Measurements from ENCODE around the gene DIDO1. TPM values are rescaled to one million over a fixed set of nuclear protein-coding genes. Genes with fewer than 3 reads are reported as not detected.
A peak's percentile ranks its signal among the peaks of the same experiment; 100 is the strongest.

Gene DIDO1
- total and polyA plus RNA-seq, 2 of the 13 experiments (the other 11 are each of a cell fraction or from before 2014, with no cell fraction given) = 75.0 to 75.1 TPM

GRCh38 chr20:62872184-62872847 is 54.0 kb downstream of the DIDO1 start (continued):
- TF ChIP-seq FOXP4 (CRISPR knock-in tag; IDR thresholded peaks at IDR 0.05) (peak; percentile 65), ZNF652 (CRISPR knock-in tag; IDR thresholded peaks at IDR 0.05; ENCODE audit: borderline replicate concordance, low read depth) (no peak), PHF5A (CRISPR knock-in tag; IDR thresholded peaks at IDR 0.05; ENCODE audit: low read depth, unreplicated experiment) (no peak), ERF (CRISPR knock-in tag; IDR thresholded peaks at IDR 0.05) (0 out of 2 replicates have a peak, but pooled peaks have one; percentile 26), ZBTB20 (CRISPR knock-in tag; IDR thresholded peaks at IDR 0.05; ENCODE audit: borderline replicate concordance, low read depth) (peak; percentile 33; the same call in 1 of the 2 replicates), TMF1 (CRISPR knock-in tag; IDR thresholded peaks at IDR 0.05; ENCODE audit: low read depth) (no peak), SALL1 (CRISPR knock-in tag; IDR thresholded peaks at IDR 0.05) (peak; percentile 56), NR2F6 (IDR thresholded peaks at IDR 0.05) (no peak), NR2F6 (CRISPR knock-in tag; IDR thresholded peaks at IDR 0.05) (peak; percentile 23; the same call in 1 of the 2 replicates), RARA (CRISPR knock-in tag; IDR thresholded peaks at IDR 0.05) (peak; percentile 26; the same call in 1 of the 2 replicates), ZNF343 (CRISPR knock-in tag; IDR thresholded peaks at IDR 0.05) (0 out of 2 replicates have a peak, but pooled peaks have one; percentile 43), TEAD3 (CRISPR knock-in tag; optimal IDR thresholded peaks at IDR 0.05; ENCODE audit: borderline replicate concordance) (peak; percentile 85), CTCF (CRISPR knock-in tag; IDR thresholded peaks at IDR 0.05) (peak; percentile 58), CERS6 (CRISPR knock-in tag; IDR thresholded peaks at IDR 0.05) (no peak), HDAC1 (CRISPR knock-in tag; IDR thresholded peaks at IDR 0.05) (no peak), ZBTB26 (CRISPR knock-in tag; IDR thresholded peaks at IDR 0.05; ENCODE audit: borderline replicate concordance) (peak; percentile 44; the same call in 1 of the 2 replicates), ZNF710 (CRISPR knock-in tag; IDR thresholded peaks at IDR 0.05; ENCODE audit: borderline replicate concordance) (no peak; the same call in 1 of the 2 replicates), THYN1 (CRISPR knock-in tag; IDR thresholded peaks at IDR 0.05; ENCODE audit: borderline replicate concordance, low read depth) (no peak), ATF7 (IDR thresholded peaks at IDR 0.05) (no peak), ATF7 (CRISPR knock-in tag; IDR thresholded peaks at IDR 0.05) (no peak), ZNF317 (CRISPR knock-in tag; IDR thresholded peaks at IDR 0.05) (0 out of 2 replicates have a peak, but pooled peaks have one; percentile 26), NFE2 (CRISPR knock-in tag; IDR thresholded peaks at IDR 0.05) (no peak; the same call in 1 of the 2 replicates), HNRNPL (IDR thresholded peaks at IDR 0.05; ENCODE audit: low read depth, low read length) (no peak), SMYD3 (CRISPR knock-in tag; IDR thresholded peaks at IDR 0.05) (no peak)

Data from HepG2 (cell line).